ENCODE data around the gene SLC38A11. TPM values are rescaled to one million over a fixed set of nuclear protein-coding genes. Genes with fewer than 3 reads are reported as not detected.
"Not testable (repeated sequence)": the region's sequence is repeated elsewhere in the genome, so short reads cannot be mapped to it uniquely, and the experiment has no call there.

The SLC38A11 gene
- polyA plus RNA-seq, 1 donor (not counting 4 experiments of a cell fraction or from before 2014, with no cell fraction given), result not detected

- H4K20me1 ChIP-seq (ENCODE audit: control insufficient read depth, extremely low read depth, insufficient read depth, low read length); H3K36me3 ChIP-seq (ENCODE audit: control insufficient read depth in 2 of 2, extremely low read depth in 1 of 2, insufficient read depth in 2 of 2, low read length in 2 of 2); H3K9me3 ChIP-seq (ENCODE audit: control insufficient read depth, low read depth, low read length); H3K9ac ChIP-seq (ENCODE audit: control insufficient read depth, extremely low read depth, insufficient read depth, low read length); H3K4me3 ChIP-seq (ENCODE audit: control insufficient read depth in 2 of 3, extremely low read depth in 1 of 3, insufficient read depth in 2 of 3, low read depth in 1 of 3, low read length in 3 of 3); H3K27me3 ChIP-seq (ENCODE audit: control insufficient read depth, extremely low read depth, insufficient read depth, low read length); H3K79me2 ChIP-seq (ENCODE audit: control insufficient read depth, insufficient read depth, low read length); H3K9me1 ChIP-seq (ENCODE audit: control insufficient read depth, extremely low read depth, insufficient read depth, low read length); dilution Hi-C loops (cut with MboI; ENCODE audit: extremely low pct_ligation_motif_present, low sequenced_read_pairs); H2AFZ ChIP-seq (ENCODE audit: control insufficient read depth, low read length); DNase-seq (ENCODE audit: low read depth, low spot score): not testable (repeated sequence)
- FAIRE-seq, result peak; percentile 98
- H3K27ac ChIP-seq (ENCODE audit: control insufficient read depth, insufficient read depth, low read length), result peak overlapping the region; percentile 37
- H3K4me1 ChIP-seq (ENCODE audit: control insufficient read depth, extremely low read depth, insufficient read depth, low read length), result peaks cover 21% of the 10 kb centered on the region
- H3K4me2 ChIP-seq (ENCODE audit: control insufficient read depth, extremely low read depth, insufficient read depth, low read depth, low read length), result peak overlapping the region; percentile 41
Observed at GRCh38 chr2:164991361-164992092, 36.2 kb upstream of the SLC38A11 start.

- H3K9me3 ChIP-seq (ENCODE audit: control insufficient read depth, low read depth, low read length); FAIRE-seq; H3K79me2 ChIP-seq (ENCODE audit: control insufficient read depth, insufficient read depth, low read length); H3K36me3 ChIP-seq (ENCODE audit: control insufficient read depth in 2 of 2, extremely low read depth in 1 of 2, insufficient read depth in 2 of 2, low read length in 2 of 2); dilution Hi-C loops (cut with MboI; ENCODE audit: extremely low pct_ligation_motif_present, low sequenced_read_pairs); H4K20me1 ChIP-seq (ENCODE audit: control insufficient read depth, extremely low read depth, insufficient read depth, low read length); DNase-seq (ENCODE audit: low read depth, low spot score); H3K9me1 ChIP-seq (ENCODE audit: control insufficient read depth, extremely low read depth, insufficient read depth, low read length); H3K4me2 ChIP-seq (ENCODE audit: control insufficient read depth, extremely low read depth, insufficient read depth, low read depth, low read length); H3K4me3 ChIP-seq (ENCODE audit: control insufficient read depth in 2 of 3, extremely low read depth in 1 of 3, insufficient read depth in 2 of 3, low read depth in 1 of 3, low read length in 3 of 3); H3K9ac ChIP-seq (ENCODE audit: control insufficient read depth, extremely low read depth, insufficient read depth, low read length); H3K27me3 ChIP-seq (ENCODE audit: control insufficient read depth, extremely low read depth, insufficient read depth, low read length): not testable (repeated sequence)
- Histone ChIP-seq H3K4me1 (ENCODE audit: control insufficient read depth, extremely low read depth, insufficient read depth, low read length) (peaks cover 21% of the 10 kb centered on the region), H2AFZ (ENCODE audit: control insufficient read depth, low read length) (peak overlapping the region; percentile 23), H3K27ac (ENCODE audit: control insufficient read depth, insufficient read depth, low read length) (peak overlapping the region; percentile 37)
Observed at GRCh38 chr2:164990953-164991352, 35.6 kb upstream of the SLC38A11 start.

- H2AFZ ChIP-seq (ENCODE audit: control insufficient read depth, low read length); H3K9me1 ChIP-seq (ENCODE audit: control insufficient read depth, extremely low read depth, insufficient read depth, low read length); H3K79me2 ChIP-seq (ENCODE audit: control insufficient read depth, insufficient read depth, low read length); H3K27me3 ChIP-seq (ENCODE audit: control insufficient read depth, extremely low read depth, insufficient read depth, low read length); H3K9me3 ChIP-seq (ENCODE audit: control insufficient read depth, low read depth, low read length); DNase-seq (ENCODE audit: low read depth, low spot score); dilution Hi-C loops (cut with MboI; ENCODE audit: extremely low pct_ligation_motif_present, low sequenced_read_pairs); H3K36me3 ChIP-seq (ENCODE audit: control insufficient read depth in 2 of 2, extremely low read depth in 1 of 2, insufficient read depth in 2 of 2, low read length in 2 of 2); H3K9ac ChIP-seq (ENCODE audit: control insufficient read depth, extremely low read depth, insufficient read depth, low read length); H3K4me2 ChIP-seq (ENCODE audit: control insufficient read depth, extremely low read depth, insufficient read depth, low read depth, low read length); H4K20me1 ChIP-seq (ENCODE audit: control insufficient read depth, extremely low read depth, insufficient read depth, low read length); H3K4me3 ChIP-seq (ENCODE audit: control insufficient read depth in 2 of 3, extremely low read depth in 1 of 3, insufficient read depth in 2 of 3, low read depth in 1 of 3, low read length in 3 of 3); H3K27ac ChIP-seq (ENCODE audit: control insufficient read depth, insufficient read depth, low read length): not testable (repeated sequence)
- FAIRE-seq, result peak; percentile 17
- peaks cover 21% of the 10 kb centered on the region for H3K4me1 ChIP-seq (ENCODE audit: control insufficient read depth, extremely low read depth, insufficient read depth, low read length)
Observed at GRCh38 chr2:164988805-164989204, 33.5 kb upstream of the SLC38A11 start.

GRCh38 chr2:164986027-164986426 lies 30.7 kb upstream of the SLC38A11 start:
- dilution Hi-C loops (cut with MboI; ENCODE audit: extremely low pct_ligation_motif_present, low sequenced_read_pairs); H3K36me3 ChIP-seq (ENCODE audit: control insufficient read depth in 2 of 2, extremely low read depth in 1 of 2, insufficient read depth in 2 of 2, low read length in 2 of 2); H3K9ac ChIP-seq (ENCODE audit: control insufficient read depth, extremely low read depth, insufficient read depth, low read length); H3K27ac ChIP-seq (ENCODE audit: control insufficient read depth, insufficient read depth, low read length); DNase-seq (ENCODE audit: low read depth, low spot score); H3K4me2 ChIP-seq (ENCODE audit: control insufficient read depth, extremely low read depth, insufficient read depth, low read depth, low read length); H2AFZ ChIP-seq (ENCODE audit: control insufficient read depth, low read length); H3K4me3 ChIP-seq (ENCODE audit: control insufficient read depth in 2 of 3, extremely low read depth in 1 of 3, insufficient read depth in 2 of 3, low read depth in 1 of 3, low read length in 3 of 3); H3K27me3 ChIP-seq (ENCODE audit: control insufficient read depth, extremely low read depth, insufficient read depth, low read length); H4K20me1 ChIP-seq (ENCODE audit: control insufficient read depth, extremely low read depth, insufficient read depth, low read length); H3K79me2 ChIP-seq (ENCODE audit: control insufficient read depth, insufficient read depth, low read length); H3K9me1 ChIP-seq (ENCODE audit: control insufficient read depth, extremely low read depth, insufficient read depth, low read length); H3K9me3 ChIP-seq (ENCODE audit: control insufficient read depth, low read depth, low read length): not testable (repeated sequence)
- H3K4me1 ChIP-seq (ENCODE audit: control insufficient read depth, extremely low read depth, insufficient read depth, low read length), result peaks cover 15% of the 10 kb centered on the region
- peak; percentile 88 for FAIRE-seq

All from keratinocyte (primary cell).